ENCODE results near the gene FAAP20. TPM values are rescaled to one million over a fixed set of nuclear protein-coding genes. Genes with fewer than 3 reads are reported as not detected.

The FAAP20 gene
- total and polyA plus RNA-seq, 3 donors from 2014 or later: 65.5 to 72.6 (median 72.0) TPM

- intact Hi-C loops (cut with DNase I; ENCODE audit: low total_unique reads): no loop called here
- H3K27me3 ChIP-seq: no peaks in the 10 kb centered on the region
- 94% methylated on average over 19 to 42 of the region's 43 CpGs for WGBS, 2 donors
Observed at GRCh38 chr1:2169200-2169836, 25.3 kb downstream of the FAAP20 start.

GRCh38 chr1:2168535-2168934 is 26.0 kb downstream of the FAAP20 start:
- DNase-seq: no peak
- no peak overlapping the region for H3K4me3 ChIP-seq
- intact Hi-C loops (cut with DNase I; ENCODE audit: low total_unique reads): no loop called here
- no peaks in the 10 kb centered on the region for H3K9me3 ChIP-seq
- no peaks in the 10 kb centered on the region for H3K27me3 ChIP-seq
- no peaks in the 10 kb centered on the region for H3K4me1 ChIP-seq
- no peak overlapping the region for H3K27ac ChIP-seq
- H3K36me3 ChIP-seq (ENCODE audit: low read depth, missing control alignments): no peaks in the 10 kb centered on the region
- WGBS, 2 donors: 93 to 94% methylated on average over 12 of the region's 12 CpGs
- no peak for TF ChIP-seq POLR2A (IDR thresholded peaks at IDR 0.05)
- TF ChIP-seq CTCF (IDR thresholded peaks at IDR 0.05): no peak

More at GRCh38 chr1:2169200-2169836, 25.3 kb downstream of the FAAP20 start:
- no peak for DNase-seq
- Histone ChIP-seq H3K36me3 (ENCODE audit: low read depth, missing control alignments) (no peaks in the 10 kb centered on the region), H3K4me1 (no peaks in the 10 kb centered on the region), H3K9me3 (no peaks in the 10 kb centered on the region), H3K4me3 (no peak overlapping the region), H3K27ac (no peak overlapping the region)
- TF ChIP-seq POLR2A (IDR thresholded peaks at IDR 0.05) (no peak), CTCF (IDR thresholded peaks at IDR 0.05) (no peak)

GRCh38 chr1:2168090-2168489 is 26.5 kb downstream of the FAAP20 start:
- no peaks in the 10 kb centered on the region for H3K27me3 ChIP-seq
- no peaks in the 10 kb centered on the region for H3K4me1 ChIP-seq
- intact Hi-C loops (cut with DNase I; ENCODE audit: low total_unique reads): no loop called here
- DNase-seq: no peak
- no peak overlapping the region for H3K4me3 ChIP-seq
- H3K9me3 ChIP-seq: no peaks in the 10 kb centered on the region
- no peak overlapping the region for H3K27ac ChIP-seq
- H3K36me3 ChIP-seq (ENCODE audit: low read depth, missing control alignments): no peaks in the 10 kb centered on the region
- TF ChIP-seq CTCF (IDR thresholded peaks at IDR 0.05) (no peak), POLR2A (IDR thresholded peaks at IDR 0.05) (no peak)
- 90 to 95% methylated on average over 13 of the region's 13 CpGs for WGBS, 2 donors

GRCh38 chr1:2166695-2167094 is 27.9 kb downstream of the FAAP20 start:
- 94 to 96% methylated on average over 7 to 9 of the region's 10 CpGs for WGBS, 2 donors
- Histone ChIP-seq H3K36me3 (ENCODE audit: low read depth, missing control alignments) (no peaks in the 10 kb centered on the region), H3K4me1 (no peaks in the 10 kb centered on the region), H3K9me3 (no peaks in the 10 kb centered on the region), H3K4me3 (no peak overlapping the region), H3K27ac (no peak overlapping the region), H3K27me3 (no peaks in the 10 kb centered on the region)
- no peak for DNase-seq
- no peak for TF ChIP-seq POLR2A (IDR thresholded peaks at IDR 0.05)
- TF ChIP-seq CTCF (IDR thresholded peaks at IDR 0.05): no peak
- intact Hi-C loops (cut with DNase I; ENCODE audit: low total_unique reads): no loop called here

- no peak overlapping the region for H3K27ac ChIP-seq
- no peak for TF ChIP-seq POLR2A (IDR thresholded peaks at IDR 0.05)
- no peak for TF ChIP-seq CTCF (IDR thresholded peaks at IDR 0.05)
- intact Hi-C loops (cut with DNase I; ENCODE audit: low total_unique reads): no loop called here
- no peak overlapping the region for H3K4me3 ChIP-seq
- 90 to 91% methylated on average over 9 to 14 of the region's 14 CpGs for WGBS, 2 donors
- no peak for DNase-seq
- no peaks in the 10 kb centered on the region for H3K9me3 ChIP-seq
- H3K4me1 ChIP-seq: no peaks in the 10 kb centered on the region
- H3K27me3 ChIP-seq: no peaks in the 10 kb centered on the region
- H3K36me3 ChIP-seq (ENCODE audit: low read depth, missing control alignments): no peaks in the 10 kb centered on the region
Observed at GRCh38 chr1:2166254-2166653, 28.3 kb downstream of the FAAP20 start.

Measured in testis (tissue), 3 donors.